Measurements from ENCODE around the gene C19orf25. TPM values are rescaled to one million over a fixed set of nuclear protein-coding genes. Genes with fewer than 3 reads are reported as not detected.

Gene C19orf25
- total RNA-seq, 1 donor from 2014 or later, result 29.7 TPM

DNA sequence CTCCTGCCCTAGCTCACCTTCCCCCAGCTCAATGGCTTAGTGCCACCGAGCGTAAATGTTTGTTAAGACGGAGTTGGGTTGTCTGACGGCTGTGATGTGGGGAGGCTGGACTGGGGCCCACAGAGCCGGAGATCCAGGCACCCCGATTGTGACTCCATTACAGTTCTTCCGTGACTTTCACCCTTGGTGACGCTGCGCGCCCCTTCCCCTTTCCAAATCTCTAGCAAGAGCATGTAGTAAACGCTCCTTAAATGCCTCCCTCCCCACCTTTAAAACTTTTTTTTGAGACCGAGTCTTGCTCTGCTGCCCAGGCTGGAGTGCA is 12.8 kb upstream of the C19orf25 start:
- TF ChIP-seq, protein P1, sequence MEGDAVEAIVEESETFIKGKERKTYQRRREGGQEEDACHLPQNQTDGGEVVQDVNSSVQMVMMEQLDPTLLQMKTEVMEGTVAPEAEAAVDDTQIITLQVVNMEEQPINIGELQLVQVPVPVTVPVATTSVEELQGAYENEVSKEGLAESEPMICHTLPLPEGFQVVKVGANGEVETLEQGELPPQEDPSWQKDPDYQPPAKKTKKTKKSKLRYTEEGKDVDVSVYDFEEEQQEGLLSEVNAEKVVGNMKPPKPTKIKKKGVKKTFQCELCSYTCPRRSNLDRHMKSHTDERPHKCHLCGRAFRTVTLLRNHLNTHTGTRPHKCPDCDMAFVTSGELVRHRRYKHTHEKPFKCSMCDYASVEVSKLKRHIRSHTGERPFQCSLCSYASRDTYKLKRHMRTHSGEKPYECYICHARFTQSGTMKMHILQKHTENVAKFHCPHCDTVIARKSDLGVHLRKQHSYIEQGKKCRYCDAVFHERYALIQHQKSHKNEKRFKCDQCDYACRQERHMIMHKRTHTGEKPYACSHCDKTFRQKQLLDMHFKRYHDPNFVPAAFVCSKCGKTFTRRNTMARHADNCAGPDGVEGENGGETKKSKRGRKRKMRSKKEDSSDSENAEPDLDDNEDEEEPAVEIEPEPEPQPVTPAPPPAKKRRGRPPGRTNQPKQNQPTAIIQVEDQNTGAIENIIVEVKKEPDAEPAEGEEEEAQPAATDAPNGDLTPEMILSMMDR (IDR thresholded peaks at IDR 0.05; ENCODE audit: unreplicated experiment), result no peak
- Mint-ChIP-seq H3K27me3 (ENCODE audit: unreplicated experiment) (peaks cover 13% of the 10 kb centered on the region), H3K9me3 (ENCODE audit: unreplicated experiment) (no peaks in the 10 kb centered on the region), H3K27ac (ENCODE audit: unreplicated experiment) (no peak overlapping the region), H3K36me3 (ENCODE audit: low read depth, unreplicated experiment) (no peaks in the 10 kb centered on the region), H3K4me3 (ENCODE audit: unreplicated experiment) (peak overlapping the region; percentile 83), H3K4me1 (ENCODE audit: unreplicated experiment) (peaks cover 2% of the 10 kb centered on the region)
- DNase-seq (ENCODE audit: low spot score), result no peak

DNA sequence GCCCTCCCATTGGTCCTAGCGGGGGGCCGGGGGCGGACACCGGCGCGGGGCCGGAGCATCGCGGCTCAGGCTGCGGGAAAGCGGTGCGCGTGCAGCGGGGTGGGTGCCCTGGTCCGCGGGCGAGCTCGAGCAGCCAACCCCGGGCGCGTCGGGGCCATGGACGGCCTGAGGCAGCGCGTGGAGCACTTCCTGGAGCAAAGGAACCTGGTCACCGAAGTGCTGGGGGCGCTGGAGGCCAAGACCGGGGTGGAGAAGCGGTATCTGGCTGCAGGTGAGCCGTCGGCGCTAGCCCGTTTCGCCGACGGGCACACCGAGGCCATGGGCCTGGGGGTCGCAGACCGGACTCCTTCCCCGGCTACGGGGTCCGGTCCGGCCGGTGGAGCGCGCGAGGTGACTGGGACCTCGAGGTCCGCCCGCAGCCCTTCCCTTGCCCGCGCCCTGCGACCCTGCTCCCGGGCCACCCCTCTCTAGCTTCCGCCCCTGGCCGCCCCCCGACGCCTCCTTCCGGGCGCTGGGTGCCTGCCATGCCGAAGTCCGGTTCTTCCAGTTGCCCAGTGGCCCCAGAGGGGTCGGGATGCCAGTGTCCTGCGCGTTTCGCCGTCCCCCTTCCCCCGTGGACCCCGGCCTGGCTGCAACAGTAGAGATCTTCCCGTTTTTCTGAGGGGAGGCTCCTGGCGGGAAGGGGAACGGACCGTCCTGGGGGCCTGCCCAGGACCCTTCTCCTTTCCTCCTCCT is 12.3 kb upstream of the C19orf25 start, which contains the start of gene REEP6:
Gene REEP6 (plus strand): TSS at position 68 of the 735 bp plus-strand sequence. CDS start 89 bp downstream, at position 157.
- Mint-ChIP-seq H3K36me3 (ENCODE audit: low read depth, unreplicated experiment) (no peaks in the 10 kb centered on the region), H3K27me3 (ENCODE audit: unreplicated experiment) (peaks cover 12% of the 10 kb centered on the region), H3K4me3 (ENCODE audit: unreplicated experiment) (peak within 1 kb of the TSS; percentile 92), H3K9me3 (ENCODE audit: unreplicated experiment) (no peaks in the 10 kb centered on the region), H3K27ac (ENCODE audit: unreplicated experiment) (no peak within 1 kb of the TSS), H3K4me1 (ENCODE audit: unreplicated experiment) (peaks cover 2% of the 10 kb centered on the region)
- TF ChIP-seq, protein P1 (IDR thresholded peaks at IDR 0.05; ENCODE audit: unreplicated experiment), result no peak
- DNase-seq (ENCODE audit: low spot score), result no peak

DNA sequence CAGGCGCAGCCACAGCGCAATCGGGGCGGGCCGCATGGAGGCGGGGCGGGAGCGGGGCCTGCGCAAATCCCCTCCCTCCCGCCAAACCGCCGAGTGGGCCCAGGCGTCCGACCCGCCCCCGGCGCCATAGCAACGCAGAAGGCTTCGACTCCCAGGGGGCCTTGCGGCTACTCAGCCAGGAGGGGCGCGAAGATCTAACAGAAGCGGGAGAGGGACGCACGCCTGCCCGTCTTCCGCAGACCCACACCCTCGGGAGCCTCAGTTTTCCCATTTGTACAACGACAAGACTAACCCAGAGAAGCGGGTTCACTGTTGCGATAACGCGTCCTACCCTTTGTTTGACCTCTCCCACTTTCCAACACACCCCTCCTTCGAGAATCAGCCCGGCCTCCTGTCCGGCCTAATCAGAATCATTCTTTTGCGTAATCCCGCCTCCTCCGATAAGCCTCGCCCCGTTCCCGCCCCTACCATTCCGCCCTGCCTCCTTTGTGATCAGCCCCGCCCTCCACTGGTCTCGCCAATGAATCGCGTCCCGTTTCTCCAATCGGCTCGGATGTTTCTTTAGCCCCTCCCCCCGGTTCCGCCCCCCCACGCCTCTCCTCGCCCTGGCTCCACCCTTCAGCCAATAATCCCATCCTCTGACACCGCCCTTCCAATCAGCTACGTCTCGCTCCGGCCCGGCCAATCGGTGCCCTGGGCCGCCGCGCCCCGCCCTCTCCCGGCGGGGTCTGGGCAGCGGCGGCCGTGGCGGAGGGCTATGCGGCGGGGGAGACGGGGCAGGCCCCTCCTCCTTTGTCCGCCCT is 11.5 kb upstream of the C19orf25 start, which contains the start of gene PCSK4:
Gene PCSK4 (minus strand): TSS at position 40 of the 803 bp plus-strand sequence. CDS start 4 bp downstream, at position 36.
- peaks cover 14% of the 10 kb centered on the region for H3K27me3 Mint-ChIP-seq (ENCODE audit: unreplicated experiment)
- H3K4me1 Mint-ChIP-seq (ENCODE audit: unreplicated experiment), result peaks cover 2% of the 10 kb centered on the region
- no peaks in the 10 kb centered on the region for H3K36me3 Mint-ChIP-seq (ENCODE audit: low read depth, unreplicated experiment)
- DNase-seq (ENCODE audit: low spot score), result peak; percentile 98
- no peaks in the 10 kb centered on the region for H3K9me3 Mint-ChIP-seq (ENCODE audit: unreplicated experiment)
- TF ChIP-seq, protein P1 (IDR thresholded peaks at IDR 0.05; ENCODE audit: unreplicated experiment), result no peak
- H3K4me3 Mint-ChIP-seq (ENCODE audit: unreplicated experiment), result peak within 1 kb of the TSS; percentile 92
- H3K27ac Mint-ChIP-seq (ENCODE audit: unreplicated experiment), result no peak within 1 kb of the TSS

DNA sequence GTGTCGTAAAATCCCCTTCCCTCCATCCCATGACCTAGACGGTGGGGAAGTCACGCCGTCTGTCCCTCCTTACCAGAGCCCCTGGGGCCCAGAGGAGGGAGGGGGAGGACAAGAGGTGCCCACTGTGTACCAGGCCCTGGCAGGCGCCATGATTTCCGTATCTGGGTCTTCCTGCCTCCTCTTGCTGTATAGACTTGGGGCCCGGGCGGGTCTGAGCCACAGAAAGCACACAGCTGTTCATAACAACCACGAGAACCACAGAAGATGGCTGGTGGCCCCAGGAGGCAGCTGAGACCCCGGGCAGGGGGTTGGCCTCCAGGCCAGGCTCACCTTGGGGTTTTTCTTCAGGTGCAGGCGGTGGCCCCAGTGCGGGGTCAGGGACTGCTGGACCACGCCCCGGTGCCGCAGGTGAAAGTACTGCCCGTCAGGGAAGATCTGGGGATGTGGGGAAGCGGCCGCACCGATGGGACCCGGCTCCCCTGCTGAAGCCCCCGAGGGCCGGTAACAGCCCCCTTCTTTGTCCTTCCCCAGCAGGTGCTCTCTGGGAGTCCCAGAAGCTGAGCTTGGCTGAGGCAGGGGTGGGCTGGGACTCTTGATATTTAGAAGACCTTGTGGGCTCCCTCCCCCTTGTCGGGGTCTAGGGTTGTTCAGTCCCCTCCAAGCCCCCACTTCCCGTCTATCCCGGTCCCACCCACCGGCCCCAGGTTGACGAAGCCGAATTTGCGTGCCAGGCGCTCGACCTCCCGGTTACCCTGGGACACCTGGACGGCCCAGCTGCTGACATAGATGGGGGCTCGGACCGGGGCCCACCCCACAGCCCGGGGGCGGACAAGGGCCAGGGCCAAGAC is 10.7 kb upstream of the C19orf25 start:
- TF ChIP-seq, protein P1 (IDR thresholded peaks at IDR 0.05; ENCODE audit: unreplicated experiment), result no peak
- no peak for DNase-seq (ENCODE audit: low spot score)
- Mint-ChIP-seq H3K36me3 (ENCODE audit: low read depth, unreplicated experiment) (no peaks in the 10 kb centered on the region), H3K27me3 (ENCODE audit: unreplicated experiment) (peaks cover 14% of the 10 kb centered on the region), H3K27ac (ENCODE audit: unreplicated experiment) (no peak overlapping the region), H3K4me3 (ENCODE audit: unreplicated experiment) (no peak overlapping the region), H3K9me3 (ENCODE audit: unreplicated experiment) (no peaks in the 10 kb centered on the region), H3K4me1 (ENCODE audit: unreplicated experiment) (peaks cover 2% of the 10 kb centered on the region)

Data from endothelial cell (in vitro differentiated cells).